Glutamatergic neuron (in vitro differentiated cells): ENCODE results near the gene AGFG1. TPM values are rescaled to one million over a fixed set of nuclear protein-coding genes. Genes with fewer than 3 reads are reported as not detected.

Source experiments
- DNase-seq: peaks from one replicate; pipeline ENCODE4 v3.0.0; 2022
- H3K27ac Mint-ChIP-seq: one replicate; pipeline ENCODE4 v1.8.0; 2020; ENCODE audit warnings: mild to moderate bottlenecking, mixed read lengths, inconsistent platforms; ENCODE audit not compliant: unreplicated experiment
- H3K27me3 Mint-ChIP-seq: one replicate; pipeline ENCODE4 v1.8.0; 2020; ENCODE audit warnings: mild to moderate bottlenecking, moderate library complexity, mixed read lengths, inconsistent platforms; ENCODE audit not compliant: unreplicated experiment
- H3K36me3 Mint-ChIP-seq: one replicate; pipeline ENCODE4 v1.8.0; 2020; ENCODE audit warnings: mild to moderate bottlenecking, mixed read lengths, inconsistent platforms; ENCODE audit not compliant: unreplicated experiment
- H3K4me1 Mint-ChIP-seq: one replicate; pipeline ENCODE4 v1.8.0; 2020; ENCODE audit warnings: mild to moderate bottlenecking, low read depth, mixed read lengths, inconsistent platforms; ENCODE audit not compliant: unreplicated experiment
- H3K4me3 Mint-ChIP-seq: one replicate; pipeline ENCODE4 v1.8.0; 2020; ENCODE audit warnings: mild to moderate bottlenecking, mixed read lengths, inconsistent platforms; ENCODE audit not compliant: unreplicated experiment
- H3K9me3 Mint-ChIP-seq: one replicate; pipeline ENCODE4 v1.8.0; 2020; ENCODE audit warnings: mild to moderate bottlenecking, moderate library complexity, mixed read lengths, inconsistent platforms; ENCODE audit not compliant: unreplicated experiment
- CTCF ChIP-seq: fragments of 200-600 bp; sonication (generic); IDR thresholded peaks from one replicate; pipeline ENCODE4 v1.5.0; 2021; ENCODE audit not compliant: partially characterized antibody, unreplicated experiment
- total RNA-seq: library from RNA; stranded (reverse); fragmentation: NEBNext Ultra II Directional; extraction: Animal tissue kit (Norgen Biotek cat#: 25700); gene quantifications from one replicate; pipeline ENCODE4 v1.2.1, GENCODE V29; 2021; ENCODE audit not compliant: unreplicated experiment

AGFG1 gene
- total RNA-seq, 1 donor from 2014 or later, result 108 TPM

- H3K36me3 Mint-ChIP-seq, result peaks cover 4% of the 10 kb centered on the region
- peaks cover 13% of the 10 kb centered on the region for H3K27me3 Mint-ChIP-seq
- no peak for TF ChIP-seq CTCF
- peak overlapping the region; percentile 79 for H3K27ac Mint-ChIP-seq
- H3K4me1 Mint-ChIP-seq, result peaks cover 12% of the 10 kb centered on the region
- H3K9me3 Mint-ChIP-seq, result peaks cover 11% of the 10 kb centered on the region
- DNase-seq, result no peak
- H3K4me3 Mint-ChIP-seq, result peak overlapping the region; percentile 95
These were observed 1.1 kb downstream of the AGFG1 start for GRCh38 chr2:227473122-227473461.

DNA sequence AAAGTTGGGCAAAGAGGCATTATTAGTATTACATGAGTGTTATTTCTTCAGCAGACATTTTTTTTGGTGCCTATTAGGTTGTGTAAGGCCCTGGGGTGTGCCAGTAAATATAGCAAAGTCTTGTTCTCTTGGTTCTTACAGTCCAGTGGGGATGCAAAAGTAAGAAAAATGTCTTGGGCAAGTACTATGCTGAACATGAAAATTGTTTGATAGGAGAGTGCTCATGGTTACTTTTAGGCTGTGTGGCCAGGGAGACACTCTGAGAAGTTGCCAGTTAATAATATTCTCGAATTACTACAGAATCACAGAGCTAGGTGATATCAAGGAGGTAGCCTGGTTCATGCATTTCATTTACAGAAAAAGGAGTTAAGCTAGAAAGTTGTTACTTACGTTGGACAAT, 1.9 kb downstream of the AGFG1 start:
- no peak for DNase-seq
- H3K27me3 Mint-ChIP-seq, result peaks cover 13% of the 10 kb centered on the region
- H3K4me1 Mint-ChIP-seq, result peaks cover 13% of the 10 kb centered on the region
- no peak for TF ChIP-seq CTCF
- H3K27ac Mint-ChIP-seq, result no peak overlapping the region
- H3K36me3 Mint-ChIP-seq, result peaks cover 4% of the 10 kb centered on the region
- H3K9me3 Mint-ChIP-seq, result peaks cover 11% of the 10 kb centered on the region
- peak overlapping the region; percentile 95 for H3K4me3 Mint-ChIP-seq

- Mint-ChIP-seq H3K27ac (no peak overlapping the region), H3K4me1 (peaks cover 16% of the 10 kb centered on the region), H3K9me3 (peaks cover 11% of the 10 kb centered on the region), H3K36me3 (peaks cover 4% of the 10 kb centered on the region), H3K27me3 (peaks cover 13% of the 10 kb centered on the region), H3K4me3 (peak overlapping the region; percentile 48)
- TF ChIP-seq CTCF, result no peak
- DNase-seq, result no peak
These were observed 2.5 kb downstream of the AGFG1 start for GRCh38 chr2:227474410-227474809.

DNA sequence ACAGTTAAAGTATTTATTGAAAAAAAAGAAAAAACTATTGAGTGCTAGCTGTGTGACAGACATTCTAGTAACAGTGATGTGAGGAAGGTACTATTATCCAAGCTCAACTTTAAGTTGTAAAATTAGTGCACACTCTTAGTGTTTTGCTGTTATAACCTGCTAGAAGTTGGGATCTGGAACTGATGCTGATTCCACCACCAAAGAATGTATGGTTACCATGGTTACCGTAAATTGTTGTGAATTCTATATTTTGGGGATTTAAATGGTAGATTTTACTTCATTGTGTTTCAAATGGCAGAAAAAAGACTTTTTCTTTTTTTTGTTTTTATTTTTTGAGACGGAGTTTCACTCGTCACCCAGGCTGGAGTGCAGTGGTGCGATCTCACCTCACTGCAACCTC, 5.3 kb downstream of the AGFG1 start:
- Mint-ChIP-seq H3K27ac (no peak overlapping the region), H3K36me3 (no peaks in the 10 kb centered on the region), H3K4me3 (no peak overlapping the region), H3K4me1 (peaks cover 29% of the 10 kb centered on the region), H3K9me3 (peaks cover 10% of the 10 kb centered on the region), H3K27me3 (peaks cover 8% of the 10 kb centered on the region)
- no peak for TF ChIP-seq CTCF
- DNase-seq, result no peak

GRCh38 chr2:227479865-227480475, 8.0 kb downstream of the AGFG1 start:
- TF ChIP-seq CTCF, result no peak
- no peak overlapping the region for H3K4me3 Mint-ChIP-seq
- H3K27me3 Mint-ChIP-seq, result peaks cover 5% of the 10 kb centered on the region
- DNase-seq, result no peak
- H3K4me1 Mint-ChIP-seq, result peaks cover 36% of the 10 kb centered on the region
- H3K27ac Mint-ChIP-seq, result no peak overlapping the region
- H3K9me3 Mint-ChIP-seq, result peaks cover 7% of the 10 kb centered on the region
- no peaks in the 10 kb centered on the region for H3K36me3 Mint-ChIP-seq
